ENCODE results near the gene FHIT.

Gene FHIT

DNA sequence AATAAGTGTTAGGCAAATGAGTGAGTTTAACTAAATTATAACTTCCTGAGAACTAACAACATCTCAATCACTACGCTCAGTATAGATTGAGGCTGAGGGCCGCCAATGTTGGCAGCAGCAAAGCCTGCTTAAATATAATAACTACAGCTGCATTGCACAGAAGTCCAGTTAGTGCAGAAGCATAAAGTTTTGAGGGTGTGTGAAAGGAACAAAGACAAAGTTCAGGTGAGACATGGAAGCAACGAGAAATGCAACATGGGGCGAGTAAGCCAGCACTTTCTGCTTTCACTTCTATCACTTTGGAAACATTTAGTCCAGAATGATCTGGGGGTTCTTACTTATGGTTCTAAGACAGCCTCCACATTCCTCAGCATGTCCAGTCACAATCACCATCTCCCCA lies 1149.1 kb downstream of the FHIT start:
- DNase-seq (ENCODE audit: low spot score), result no peak

DNA sequence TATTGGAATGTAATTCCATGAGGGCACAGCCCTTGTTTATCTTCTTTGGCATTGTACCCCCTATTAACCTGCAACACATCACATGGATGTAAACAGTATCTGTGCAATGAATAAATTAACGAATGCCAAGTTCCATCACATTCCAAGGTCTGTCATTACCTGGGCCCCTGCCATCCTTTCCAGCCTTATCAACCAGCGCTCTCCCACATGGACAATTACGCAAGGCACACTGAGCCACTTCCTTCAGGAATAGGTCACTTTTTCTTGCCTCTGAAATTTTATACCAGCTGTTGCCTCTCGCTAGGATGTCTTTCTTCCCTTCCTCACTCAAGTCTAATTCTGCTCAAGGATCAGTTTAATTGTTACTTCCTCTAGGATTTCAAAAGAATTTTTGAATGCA lies 1149.6 kb downstream of the FHIT start:
- DNase-seq (ENCODE audit: low spot score), result no peak

DNA sequence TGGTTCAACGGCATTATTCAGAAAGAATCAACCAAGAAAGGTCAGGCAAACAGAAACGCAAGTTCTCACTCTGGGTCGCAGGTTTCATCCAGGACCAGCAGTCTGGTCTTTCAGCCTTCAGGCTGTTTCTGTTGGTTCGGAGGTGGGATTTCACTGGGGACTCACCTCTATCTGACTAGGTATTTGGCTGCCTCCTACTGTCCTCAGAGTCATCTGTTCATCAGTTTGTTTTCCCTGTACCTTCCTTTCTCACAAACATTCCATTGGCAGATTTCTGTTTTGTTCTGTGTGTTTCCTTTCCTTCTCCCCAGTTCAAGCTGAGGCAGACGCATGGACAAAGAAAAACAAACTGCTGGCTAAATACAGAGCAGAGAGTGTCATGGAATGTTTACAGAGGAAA lies 1154.8 kb downstream of the FHIT start:
- no peak for DNase-seq (ENCODE audit: low spot score)

DNA sequence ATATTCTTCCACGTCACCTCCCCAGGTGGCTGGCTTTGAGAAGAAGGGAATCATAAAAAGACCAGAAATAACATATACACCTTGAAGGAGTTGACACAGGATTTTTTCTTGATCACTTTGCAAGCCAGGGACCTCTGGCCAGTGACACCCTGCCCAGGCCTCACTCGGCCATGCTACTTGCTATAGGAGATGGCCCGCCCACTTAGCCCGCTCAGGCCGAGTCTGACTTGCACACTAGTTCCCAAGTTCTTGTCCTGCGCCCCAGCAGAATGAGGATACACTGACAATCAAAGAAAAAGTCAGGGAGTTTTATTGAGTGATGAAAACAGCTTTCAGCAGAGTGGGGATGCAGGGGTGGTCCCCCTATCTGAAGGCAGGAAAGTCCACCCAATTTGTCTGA lies 1155.3 kb downstream of the FHIT start:
- DNase-seq (ENCODE audit: low spot score), result no peak

DNA sequence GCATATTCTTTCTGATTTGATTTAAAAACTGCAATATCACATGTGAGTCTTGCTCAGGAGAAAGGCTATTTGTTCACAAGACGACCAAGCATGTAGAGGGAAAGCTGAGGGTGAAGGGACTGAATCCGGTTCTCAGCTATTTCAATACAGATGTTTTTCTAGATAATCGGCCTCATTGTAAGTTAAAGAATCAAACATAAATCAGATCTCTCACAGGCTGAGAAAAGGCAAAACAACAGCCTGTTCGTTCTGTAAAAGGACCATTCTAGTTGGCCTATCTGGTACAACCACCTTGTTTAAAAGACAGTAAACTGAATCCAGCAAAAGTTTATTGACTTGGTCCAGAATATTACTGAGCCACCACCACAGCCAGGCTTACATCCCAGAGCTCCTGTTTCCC lies 1155.7 kb downstream of the FHIT start:
- no peak for DNase-seq (ENCODE audit: low spot score)

DNA sequence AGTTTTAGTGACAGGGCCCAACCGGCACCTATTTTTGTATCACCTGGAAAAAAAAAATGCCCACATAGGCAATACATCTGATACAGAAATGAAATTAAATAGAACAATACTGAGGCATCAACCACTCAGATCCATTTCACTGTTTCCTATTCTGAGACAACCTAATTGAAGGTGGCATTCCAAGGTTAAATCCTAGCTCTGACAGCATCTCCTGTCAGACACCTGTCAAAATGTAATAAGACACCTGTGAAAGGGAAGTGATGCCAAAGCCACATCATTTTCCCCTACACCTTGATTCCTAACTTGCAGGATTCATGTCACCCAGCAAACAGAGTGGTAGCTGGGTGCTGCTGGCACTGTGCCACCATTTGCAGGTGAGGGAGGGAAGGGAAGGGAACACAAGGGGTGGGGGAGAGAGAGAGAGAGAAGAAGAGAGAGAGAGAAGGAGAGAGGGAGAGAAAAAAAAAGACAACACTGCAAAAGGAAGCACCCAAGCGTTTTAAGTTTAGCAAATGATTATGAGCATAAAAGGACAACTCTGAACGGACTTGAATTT lies 1156.8 kb downstream of the FHIT start:
- no peak for DNase-seq (ENCODE audit: low spot score)

DNA sequence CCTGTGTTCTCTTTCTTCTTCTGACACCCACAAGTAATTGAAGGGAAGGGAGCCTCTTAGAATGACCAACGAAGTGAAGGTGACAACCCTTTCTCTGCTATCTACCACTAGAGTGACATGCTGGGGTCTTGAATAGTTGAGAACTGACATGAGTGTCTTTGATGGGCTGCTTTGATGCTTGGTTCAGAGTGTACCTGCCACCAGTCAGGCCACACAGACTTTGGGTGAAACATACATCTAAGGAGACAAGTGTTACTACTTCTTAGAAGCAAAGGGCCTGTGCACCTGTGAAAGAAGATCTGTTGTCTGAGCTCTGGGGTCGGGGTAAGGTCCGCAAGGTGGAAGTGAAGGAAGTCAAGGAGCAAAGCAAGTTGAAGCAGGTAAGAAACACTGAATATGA lies 1160.7 kb downstream of the FHIT start:
- no peak for DNase-seq (ENCODE audit: low spot score)

DNA sequence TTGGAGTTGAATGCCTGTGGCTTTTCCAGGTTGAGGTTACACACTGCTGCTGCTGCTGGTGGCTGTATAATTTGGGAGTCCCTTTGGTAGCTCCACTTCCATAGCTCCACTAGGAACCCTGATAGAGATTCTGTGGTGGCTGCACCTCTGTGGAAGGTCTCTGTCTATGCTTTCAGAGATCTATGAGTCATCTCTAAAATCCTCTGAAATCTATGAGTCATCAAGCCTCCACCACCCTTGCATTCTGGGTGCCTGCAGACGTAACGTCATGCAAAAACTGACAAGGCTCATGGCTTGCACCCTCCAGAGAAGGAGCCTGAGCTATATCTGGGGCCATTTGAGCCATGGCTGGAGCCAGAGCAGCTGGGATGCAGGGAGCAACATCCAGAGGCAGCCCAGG lies 1164.4 kb downstream of the FHIT start:
- peak; percentile 42 for DNase-seq (ENCODE audit: low spot score)

DNA sequence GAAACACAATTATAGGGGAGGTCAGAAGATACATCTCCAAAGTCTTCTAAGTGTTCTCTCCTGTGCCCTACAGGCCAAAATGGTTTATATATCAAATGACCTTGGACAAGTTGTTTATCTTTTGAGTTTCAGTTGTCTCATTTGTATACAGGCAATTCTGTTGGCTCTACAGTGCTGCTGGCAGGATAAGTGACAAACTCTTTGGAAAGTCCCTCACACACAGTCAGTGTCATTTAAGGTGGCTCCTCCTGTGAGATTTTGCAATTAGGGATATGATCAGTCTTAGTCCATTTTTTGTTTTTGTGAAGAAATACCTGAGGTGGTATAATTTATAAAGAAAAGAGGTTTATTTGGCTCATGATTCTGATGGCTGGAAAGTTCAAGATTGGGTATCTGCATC lies 1165.6 kb downstream of the FHIT start:
- no peak for DNase-seq (ENCODE audit: low spot score)

DNA sequence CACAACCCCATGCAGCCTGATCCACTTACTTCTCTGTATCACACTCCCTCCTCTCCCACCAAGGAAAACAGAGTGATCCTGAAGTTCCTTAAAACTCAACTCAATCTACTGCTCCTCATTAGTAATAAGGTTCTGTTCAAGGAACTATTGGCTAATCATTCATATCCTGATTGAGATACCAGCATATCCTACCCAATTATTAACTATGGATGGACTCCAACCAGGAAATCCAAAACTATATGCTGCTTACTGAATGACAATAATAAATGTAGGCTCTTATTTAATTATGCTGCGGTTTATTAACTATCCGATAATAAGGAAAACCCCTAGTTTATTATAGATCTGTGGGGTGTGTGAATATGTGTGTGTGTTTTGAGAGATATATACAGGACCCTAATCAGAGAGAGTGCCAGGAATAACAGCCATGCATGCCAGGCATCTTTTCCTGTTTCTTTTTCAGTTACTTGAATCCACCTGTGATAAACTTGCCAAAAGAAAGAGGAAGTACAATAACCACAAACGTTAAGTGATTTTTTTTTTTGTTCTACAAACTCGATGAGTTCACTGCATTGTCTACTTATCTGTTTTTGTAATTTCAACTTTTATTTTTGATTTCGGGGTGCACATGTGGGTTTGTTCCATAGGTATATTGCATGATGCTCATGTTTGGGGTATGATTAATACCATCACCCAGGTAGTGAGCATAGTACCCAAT lies 1169.7 kb downstream of the FHIT start:
- no peak for DNase-seq (ENCODE audit: low spot score)

DNA sequence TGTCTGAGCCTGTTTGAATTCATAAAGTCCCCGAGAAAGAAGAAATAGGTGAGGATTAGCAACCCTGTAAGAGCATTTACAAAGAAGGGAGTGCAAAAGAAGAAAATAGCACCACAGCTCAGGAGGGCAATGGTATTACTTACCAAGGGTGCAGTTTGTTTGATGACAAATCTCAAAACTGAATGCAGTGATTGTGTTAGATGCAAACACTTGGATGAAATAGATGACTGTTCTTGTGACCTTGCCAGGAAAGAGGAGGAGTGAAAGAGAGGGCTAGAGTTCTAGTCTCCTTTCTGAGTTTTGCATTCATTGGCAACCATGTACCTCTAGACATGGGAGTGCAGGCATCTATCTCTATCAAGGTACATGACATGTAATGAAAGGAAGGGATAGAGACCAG lies 1170.6 kb downstream of the FHIT start:
- no peak for DNase-seq (ENCODE audit: low spot score)

DNA sequence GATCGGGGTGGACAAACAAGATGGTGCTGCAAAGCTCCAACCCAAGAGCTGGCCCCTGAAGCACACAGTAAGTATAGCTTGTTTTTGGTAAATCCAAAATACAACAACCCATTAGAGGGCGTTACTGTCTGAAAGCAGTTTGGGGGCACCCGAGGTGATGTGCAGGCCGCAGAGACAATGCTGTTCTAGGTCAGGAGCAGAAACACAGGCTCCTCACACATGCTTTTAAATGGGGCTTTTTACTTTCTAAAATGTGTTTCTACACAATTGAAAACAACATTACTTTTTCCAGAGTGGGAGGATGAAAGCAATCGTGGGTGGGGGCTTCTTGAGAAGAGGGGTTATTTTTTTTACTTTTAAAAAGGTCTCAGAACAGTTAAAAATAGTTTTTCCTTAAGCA lies 1172.2 kb downstream of the FHIT start:
- no peak for DNase-seq (ENCODE audit: low spot score)

DNA sequence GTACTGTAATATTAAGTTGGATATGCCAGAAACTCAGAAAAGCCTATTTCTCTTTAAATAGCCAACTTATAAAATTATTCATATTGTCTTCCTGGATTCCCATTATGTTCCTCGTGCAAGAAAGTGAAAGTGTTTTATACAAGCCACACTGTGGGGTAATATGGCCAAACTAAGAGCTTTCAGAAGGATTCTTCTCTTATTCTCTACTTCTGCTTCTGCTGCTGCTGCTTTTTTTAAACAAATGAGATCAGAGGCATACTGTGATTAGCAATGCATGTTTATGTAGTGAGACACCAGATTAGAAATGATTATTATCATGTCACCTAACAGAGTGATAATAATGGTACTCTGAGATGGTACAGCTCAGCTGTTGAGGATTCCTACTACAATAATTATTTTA lies 1174.9 kb downstream of the FHIT start:
- no peak for DNase-seq (ENCODE audit: low spot score)

DNA sequence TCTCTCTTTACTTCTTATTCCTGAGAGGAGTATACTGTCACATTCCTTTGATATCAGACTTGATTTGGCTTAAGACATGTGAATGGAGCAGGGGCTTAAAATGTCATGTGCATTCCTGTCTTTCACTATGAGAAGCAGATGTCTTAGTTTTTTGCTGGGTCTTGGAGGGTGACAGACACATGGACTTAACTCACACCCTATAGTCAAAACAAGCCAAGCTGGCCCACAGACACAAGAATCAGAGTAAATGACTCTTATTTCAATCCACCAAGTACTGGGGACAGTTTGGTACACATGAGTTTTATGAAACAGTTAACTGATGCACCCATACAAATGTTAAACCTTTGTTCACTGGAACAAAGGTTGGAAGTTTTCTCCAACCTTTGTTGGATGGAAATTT lies 1177.3 kb downstream of the FHIT start:
- DNase-seq (ENCODE audit: low spot score), result no peak

DNA sequence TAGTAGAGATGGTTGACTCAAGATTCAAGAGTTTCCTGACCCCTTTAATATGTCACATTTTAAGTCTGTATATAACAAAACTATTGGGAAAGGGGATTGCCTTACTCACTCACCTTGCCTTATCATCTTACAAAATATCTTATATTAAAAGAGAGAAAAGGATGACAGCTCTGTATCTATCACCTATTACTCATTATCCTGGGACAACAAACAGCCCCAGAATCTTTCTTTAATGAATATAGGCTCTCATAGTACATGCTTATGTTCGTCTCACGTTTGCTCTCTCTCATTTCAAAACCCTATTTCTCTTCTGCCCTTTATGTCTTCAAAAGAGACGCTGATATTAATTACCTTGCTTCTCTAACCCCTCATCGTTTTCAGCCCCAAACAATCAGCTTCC lies 1178.0 kb downstream of the FHIT start:
- DNase-seq (ENCODE audit: low spot score), result no peak

DNA sequence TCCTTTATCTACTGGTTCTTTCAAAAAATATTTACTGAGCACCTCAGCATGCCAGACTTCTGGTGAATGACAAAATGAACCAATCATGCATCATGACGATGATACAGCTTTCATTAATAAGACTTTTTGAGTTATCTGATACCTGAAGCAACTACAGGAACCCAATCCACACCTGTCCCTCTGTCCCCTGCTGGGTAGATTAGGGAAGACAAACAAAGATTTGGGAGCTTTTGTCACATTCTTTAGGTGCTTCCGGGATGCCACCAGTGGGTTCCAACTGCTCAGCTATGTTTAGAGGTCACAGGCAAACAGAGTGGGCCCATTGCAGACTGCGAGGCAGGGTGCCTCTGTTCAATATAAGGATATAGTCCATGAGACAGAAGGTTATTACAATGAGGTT lies 1180.9 kb downstream of the FHIT start:
- no peak for DNase-seq (ENCODE audit: low spot score)

DNA sequence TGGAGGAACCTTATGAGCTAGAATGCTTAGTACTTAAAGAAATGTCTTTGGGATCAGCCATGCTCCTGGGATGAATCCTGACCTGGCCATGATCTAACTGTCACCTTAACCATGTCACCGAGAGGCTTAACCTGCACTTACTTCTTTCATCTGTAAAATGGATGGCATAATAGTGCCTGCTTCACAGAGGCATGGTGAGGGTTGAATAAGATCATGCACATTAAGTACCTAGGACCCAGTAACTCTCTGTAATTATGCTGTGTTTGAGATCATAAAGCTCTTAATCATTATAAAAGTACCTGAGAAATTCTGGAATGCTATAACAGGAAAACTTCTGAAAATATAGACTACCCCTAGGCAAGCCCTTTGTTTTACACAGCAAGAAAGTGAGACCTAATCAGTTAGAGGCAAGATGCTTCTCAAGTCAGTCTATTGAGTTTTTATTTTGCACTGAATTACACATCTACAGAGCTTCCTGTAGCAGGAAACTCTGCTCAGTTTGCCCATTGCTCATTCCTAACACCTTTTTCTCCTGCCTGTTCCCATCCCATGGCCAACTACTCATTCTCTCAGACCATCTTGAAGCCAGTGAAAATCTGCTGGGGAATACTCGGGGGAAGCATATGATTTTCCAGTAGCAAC lies 1185.9 kb downstream of the FHIT start:
- DNase-seq (ENCODE audit: low spot score), result no peak

DNA sequence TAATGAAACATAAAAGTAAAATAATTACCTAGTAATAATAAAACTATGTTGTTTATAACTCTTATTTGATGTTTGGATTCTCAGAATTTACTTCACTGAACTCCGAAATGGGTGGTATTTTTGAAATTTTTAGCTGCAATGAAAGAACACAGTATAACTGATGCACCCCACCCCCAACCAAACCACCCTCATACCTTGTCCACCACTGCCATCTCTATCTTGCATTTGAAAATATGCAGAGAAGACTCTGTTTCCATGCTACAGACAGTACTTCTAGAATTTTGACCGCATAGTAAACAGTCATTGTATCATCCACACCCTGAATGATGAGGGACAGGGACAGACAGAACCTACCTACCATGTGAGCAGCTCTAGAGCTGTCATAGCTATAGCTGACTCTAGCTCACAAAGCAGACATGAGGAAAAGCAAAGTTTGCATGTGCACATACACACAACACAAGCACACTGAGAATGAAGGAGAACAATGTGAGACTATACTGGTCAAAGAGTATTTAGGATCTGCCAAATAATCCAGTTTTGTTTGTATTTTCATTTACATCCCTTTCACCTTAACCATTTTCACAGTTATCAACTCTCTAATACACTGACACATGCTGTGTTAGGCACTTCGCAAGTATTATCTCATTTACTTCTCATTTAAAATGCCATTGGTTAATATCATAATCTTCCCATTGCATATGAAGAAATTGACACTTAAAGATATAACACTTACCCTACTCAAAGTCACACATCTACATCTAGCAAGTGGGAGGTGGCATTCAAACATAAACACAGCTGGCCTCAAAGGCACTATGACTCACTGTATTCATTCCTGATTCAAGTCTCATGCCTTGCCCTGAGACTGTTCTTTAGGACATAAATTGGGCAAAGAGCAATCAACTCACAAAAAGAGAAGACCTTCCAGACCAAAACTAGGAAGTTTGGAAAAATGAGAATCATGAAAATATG lies 1186.8 kb downstream of the FHIT start:
- DNase-seq (ENCODE audit: low spot score), result no peak

DNA sequence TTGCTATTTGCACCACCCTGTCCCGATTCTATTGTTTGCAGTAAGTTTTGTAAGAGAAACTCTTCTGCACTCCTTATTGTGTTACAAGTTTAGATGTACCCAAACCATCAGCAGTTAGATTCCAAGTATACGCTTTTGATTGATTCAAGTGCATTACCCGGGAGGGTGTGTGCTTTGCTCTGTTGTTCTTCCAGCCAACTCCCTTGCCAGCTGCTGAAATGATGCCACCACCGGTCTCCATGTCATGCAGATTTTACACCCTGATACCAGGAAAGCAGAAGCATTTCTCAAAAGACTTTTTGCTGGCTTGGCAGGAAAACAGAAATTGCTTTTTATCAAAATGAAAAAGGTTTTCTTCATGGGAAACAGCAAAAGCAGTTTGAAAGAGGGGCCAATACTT lies 1194.8 kb downstream of the FHIT start:
- DNase-seq (ENCODE audit: low spot score), result no peak

DNA sequence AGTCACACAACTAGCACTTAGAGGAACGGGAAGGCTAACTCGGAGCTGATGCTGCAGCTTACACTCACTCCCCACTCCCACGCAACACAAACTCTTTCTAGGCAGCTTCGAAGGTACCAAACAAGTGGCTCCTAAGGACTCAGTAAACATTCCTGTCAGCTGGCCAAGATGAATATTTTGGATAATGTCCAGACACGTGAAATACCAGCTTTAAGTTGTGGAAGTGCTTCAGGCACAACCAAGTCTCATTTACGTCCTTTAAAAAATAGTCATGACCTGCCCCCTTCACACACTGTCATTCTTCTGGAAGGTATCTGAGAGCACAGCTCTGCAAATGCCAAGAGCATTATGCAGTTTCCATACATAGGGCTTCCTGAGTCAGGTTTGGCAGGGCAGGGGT lies 1195.5 kb downstream of the FHIT start:
- no peak for DNase-seq (ENCODE audit: low spot score)

DNA sequence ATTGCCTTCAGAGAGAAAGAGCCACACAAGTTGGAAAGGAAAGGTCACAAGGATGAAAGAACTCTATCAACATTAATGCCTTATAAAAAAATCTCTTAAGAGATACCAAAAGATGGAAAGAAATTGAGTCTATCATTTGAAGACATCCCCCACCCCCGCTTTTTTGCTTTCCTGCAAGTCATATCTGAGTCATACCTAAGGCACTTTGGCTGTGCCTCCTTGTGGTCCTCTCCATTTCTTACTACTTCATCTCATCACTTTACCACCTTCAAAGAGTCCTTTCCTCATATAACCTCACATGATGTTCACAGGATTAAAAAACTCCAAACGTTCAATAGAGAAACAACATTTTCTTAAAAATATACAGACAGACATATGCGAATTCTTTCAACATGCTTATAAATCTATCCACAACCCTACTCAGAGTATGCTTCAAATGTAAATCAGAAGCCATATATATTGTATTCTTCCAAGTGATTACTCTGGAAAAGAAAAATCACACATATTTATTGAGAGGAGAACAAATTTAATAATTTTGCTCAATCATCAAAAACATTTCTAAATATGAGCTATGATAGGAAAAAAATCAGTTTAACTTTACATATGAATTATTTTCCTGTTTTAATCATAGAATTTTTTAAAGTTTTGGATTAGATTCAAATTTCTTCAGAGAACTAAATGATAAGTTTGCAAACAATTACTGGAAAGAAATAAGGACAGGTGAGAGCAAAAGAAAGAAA lies 1197.6 kb downstream of the FHIT start:
- no peak for DNase-seq (ENCODE audit: low spot score)

DNA sequence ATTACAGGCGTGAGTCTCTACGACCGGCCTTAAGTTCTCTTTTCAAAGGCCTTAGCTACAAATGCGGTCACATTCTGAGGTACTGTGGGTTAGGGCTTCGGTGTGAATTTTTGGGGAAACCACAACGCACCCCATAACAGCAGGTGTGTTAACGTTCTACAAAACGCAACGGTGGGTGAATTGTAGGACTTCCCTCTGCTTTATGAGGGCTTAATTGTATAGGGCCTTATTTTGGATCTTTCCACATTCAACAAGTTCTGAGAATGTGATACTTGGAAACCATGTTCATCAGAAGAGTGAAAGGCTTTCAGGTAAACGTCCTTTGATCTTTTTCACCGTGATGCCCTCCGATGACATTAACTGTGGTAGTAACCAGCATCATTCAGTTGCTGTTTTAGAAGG lies 1202.8 kb downstream of the FHIT start:
- no peak for DNase-seq (ENCODE audit: low spot score)
